Stimulated activated CD8-positive, alpha-beta memory T cell treated with anti-CD3 and anti-CD28 coated beads, Interleukin-7, amount 100 ng/mL, for 24 hours (primary cell): Measurements from ENCODE around the gene JAGN1.
"Not testable (repeated sequence)": the region's sequence is repeated elsewhere in the genome, so short reads cannot be mapped to it uniquely, and the experiment has no call there.

ENCODE experiments used
- DNase-seq: peaks from one replicate; pipeline ENCODE4 v3.0.0-alpha.2; 2020; ENCODE audit warnings: low read depth

JAGN1 gene

DNA sequence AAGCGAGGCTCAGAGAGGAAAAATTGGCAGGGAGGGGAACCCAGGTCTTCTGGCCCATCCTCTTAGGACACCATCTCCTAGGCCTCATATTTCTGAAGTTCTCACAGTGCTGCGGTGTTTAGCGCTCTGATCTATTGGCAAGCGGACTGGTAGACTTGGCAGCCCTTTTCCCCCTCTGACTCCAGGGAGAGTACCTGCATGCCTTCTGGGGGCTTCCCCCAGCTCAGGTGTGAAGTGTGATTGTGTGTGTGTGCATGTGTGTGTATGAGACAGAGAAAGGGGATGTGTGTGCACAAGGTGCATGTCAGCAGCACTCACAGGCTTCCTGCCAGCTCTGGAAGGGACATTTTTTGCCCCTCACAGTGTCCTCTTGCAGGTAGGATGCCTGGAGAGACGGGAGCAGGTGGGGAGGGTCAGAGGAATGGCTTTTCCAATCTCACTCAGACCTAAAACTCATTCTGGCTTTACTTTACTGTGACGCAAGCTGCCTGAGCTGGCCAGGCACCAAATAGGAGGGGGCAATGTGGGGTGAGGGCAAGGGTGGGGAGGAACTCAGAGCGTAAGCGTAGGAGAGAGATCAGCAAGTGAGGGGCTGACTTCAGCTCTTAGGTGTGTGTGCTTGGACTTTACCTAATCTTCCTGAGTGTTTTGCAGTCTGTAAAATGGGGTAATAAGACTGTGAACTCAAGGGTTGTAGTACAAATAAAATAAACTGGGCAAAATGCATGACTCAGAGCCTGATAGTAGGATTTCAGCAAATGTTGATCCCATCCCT is 8.2 kb downstream of the JAGN1 start:
- DNase-seq: no peak

- DNase-seq: no peak
These were observed 8.9 kb downstream of the JAGN1 start for GRCh38 chr3:9899289-9899791.

- not testable (repeated sequence) for DNase-seq
These were observed 10.6 kb downstream of the JAGN1 start for GRCh38 chr3:9900965-9901415.

DNA sequence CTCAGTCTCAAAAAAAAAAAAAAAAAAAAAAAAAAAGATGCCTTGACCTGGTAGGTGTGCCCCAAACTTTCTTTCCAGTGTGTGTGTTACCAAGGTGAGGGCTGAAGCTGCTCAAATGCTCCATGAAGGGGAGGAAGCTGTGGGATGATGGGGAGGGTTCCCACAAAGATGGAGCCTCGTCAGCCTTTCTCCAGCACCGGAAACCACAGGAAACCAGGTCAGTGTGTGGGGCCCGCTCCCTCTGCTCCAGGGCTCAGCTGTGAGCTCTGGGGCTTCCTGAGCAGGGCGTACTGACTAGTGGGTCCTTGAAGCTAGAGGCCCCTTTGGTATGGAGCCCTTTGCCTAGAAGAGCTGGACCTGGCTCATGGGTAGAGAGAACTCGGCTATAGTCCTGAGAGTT is 11.6 kb downstream of the JAGN1 start:
- DNase-seq: no peak

DNA sequence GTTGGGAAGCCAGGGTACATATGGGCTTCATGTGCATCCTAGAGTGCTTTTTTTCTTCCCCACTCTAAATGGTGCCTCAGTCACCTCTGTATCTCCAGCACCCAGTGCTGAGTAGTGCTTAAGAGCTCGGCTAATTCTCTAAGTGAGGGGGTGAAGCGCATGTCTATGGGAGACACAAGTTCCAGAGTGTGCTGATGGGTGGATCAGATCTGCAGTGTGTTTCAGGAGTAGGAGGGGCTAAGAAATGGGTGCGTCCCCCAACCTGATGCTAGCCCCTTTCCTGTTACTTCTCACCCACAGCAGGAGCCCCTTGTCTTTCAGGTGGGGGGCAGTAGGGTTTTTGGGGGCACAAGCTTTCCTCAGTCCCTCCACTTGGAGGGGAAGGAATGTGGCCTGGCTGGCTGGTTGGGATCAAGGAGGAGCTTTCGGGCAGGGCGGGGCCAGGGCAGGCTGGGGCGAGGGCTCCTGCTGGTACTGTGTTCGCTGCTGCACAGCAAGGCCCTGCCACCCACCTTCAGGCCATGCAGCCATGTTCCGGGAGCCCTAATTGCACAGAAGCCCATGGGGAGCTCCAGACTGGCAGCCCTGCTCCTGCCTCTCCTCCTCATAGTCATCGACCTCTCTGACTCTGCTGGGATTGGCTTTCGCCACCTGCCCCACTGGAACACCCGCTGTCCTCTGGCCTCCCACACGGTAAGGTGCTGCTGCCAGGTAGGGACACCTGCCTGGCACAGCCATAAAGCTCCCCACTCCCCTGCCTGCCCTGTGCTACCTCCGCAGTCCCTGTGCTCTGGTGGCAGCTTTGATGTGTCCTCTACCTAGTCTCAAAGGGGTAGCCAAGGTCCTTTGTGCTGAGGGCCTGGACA is 12.2 kb downstream of the JAGN1 start, which contains the start of gene IL17RE:
Gene IL17RE, plus strand, starts transcription at position 477 of the 866 bp plus-strand sequence. Its CDS starts 85 bp downstream, at position 562.
- no peak for DNase-seq

DNA sequence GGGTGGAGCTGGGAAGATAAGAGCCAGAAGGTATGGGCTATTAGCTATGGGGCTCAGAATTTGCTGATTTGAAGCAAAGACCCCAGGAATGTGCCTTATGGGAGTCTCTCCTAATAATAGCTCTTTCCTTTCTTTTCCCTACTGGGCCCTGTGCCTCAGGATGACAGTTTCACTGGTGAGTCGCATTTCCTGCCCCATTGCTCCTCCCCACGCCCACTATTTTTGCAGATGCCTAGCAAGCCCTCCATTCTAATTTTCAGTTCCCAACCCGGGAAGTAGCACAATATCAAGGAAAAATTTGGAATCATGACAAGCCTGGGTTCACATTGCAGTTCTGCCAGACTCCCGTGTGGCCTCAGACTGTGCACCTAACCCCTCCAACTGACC is 12.8 kb downstream of the JAGN1 start:
- no peak for DNase-seq

DNA sequence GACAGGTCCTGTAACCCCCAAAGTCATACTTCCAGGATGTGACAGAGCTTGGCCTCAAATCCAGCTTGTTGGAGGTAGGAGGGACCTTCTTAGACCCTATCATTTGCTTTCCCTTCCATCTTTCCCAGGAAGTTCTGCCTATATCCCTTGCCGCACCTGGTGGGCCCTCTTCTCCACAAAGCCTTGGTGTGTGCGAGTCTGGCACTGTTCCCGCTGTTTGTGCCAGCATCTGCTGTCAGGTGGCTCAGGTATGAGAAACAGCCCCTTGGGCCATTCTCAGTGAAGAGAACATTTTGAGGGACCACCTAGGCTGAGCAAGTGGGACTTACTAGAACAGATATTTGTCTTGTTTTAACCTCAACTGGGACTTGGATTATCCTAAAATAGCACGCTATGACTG is 13.5 kb downstream of the JAGN1 start:
- no peak for DNase-seq

GRCh38 chr3:9906480-9906879 is 16.1 kb downstream of the JAGN1 start:
- DNase-seq: no peak

- DNase-seq: no peak
These were observed 17.9 kb downstream of the JAGN1 start for GRCh38 chr3:9908286-9908685.

DNA sequence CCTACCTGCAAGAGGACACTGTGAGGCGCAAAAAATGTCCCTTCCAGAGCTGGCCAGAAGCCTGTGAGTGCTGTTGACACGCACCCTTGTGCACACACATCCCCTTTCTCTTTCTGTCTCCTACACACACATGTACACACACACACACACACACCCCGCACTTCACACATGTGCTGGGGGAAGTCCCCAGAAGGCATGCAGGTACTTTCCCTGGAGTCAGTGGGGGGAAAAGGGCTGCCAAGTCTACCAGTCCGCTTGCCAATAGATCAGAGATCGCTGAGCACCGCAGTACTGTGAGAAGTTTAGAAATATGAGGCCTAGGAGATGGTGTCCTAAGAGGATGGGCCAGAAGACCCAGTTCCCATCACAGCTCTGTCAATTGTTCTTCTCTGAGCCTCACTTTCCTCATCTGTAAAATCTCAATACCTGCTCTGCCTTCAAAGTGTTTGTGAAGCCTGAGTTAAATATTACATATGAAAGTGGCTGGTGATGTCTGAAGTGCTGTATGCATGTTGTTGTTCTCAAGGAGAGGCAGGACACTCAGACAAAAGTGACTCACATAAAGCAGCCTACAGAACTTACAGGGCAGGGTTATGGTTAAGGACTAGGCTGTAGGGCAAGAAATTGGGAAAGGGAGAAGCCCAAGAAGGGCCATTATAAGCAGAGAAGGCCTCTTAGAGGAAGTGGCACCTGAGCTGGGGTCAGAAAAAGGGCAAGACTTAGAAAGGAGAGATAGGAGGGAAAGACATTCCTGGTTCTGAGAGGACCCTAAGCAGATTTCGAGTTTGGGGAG is 19.0 kb downstream of the JAGN1 start:
- DNase-seq: no peak

DNA sequence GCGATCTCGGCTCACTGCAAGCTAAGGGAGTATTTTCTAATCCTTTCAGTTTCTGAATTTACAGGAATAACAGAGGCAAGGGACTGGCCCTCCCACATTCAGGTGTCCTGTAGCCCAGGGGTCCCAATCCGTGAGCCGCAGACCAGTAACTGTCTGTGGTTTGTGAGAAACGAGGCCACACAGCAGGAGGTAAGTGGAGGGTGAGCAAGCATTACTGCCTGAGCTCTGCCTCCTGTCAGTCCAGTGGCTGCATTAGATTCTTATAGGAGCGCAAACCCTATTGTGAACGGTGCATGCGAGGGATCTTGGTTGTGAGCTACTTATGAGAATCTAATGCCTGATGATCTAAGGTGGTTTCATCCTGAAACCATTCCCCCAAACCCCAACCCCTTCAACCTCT is 21.5 kb downstream of the JAGN1 start:
- DNase-seq: no peak

GRCh38 chr3:9912294-9912935 is 22.0 kb downstream of the JAGN1 start:
- no peak for DNase-seq

DNA sequence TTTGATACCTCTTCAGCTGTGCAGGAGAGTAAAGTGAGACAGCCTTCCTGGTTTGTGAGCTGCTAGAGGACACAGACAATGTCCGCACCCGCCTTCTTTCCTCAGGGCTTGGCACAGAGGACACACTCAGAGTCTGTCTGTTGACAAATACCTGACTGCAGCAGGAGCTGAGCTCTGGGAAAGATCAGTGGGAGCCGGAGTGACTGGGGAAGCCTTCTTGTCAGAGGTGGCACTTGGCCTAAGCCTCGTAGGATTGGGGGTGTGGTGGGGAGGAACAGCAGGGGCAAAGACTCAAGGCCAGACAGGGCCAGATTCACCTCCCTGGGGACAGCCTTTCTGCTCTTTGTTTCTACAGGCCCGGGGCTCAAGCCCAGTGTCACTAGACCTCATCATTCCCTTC is 23.2 kb downstream of the JAGN1 start:
- no peak for DNase-seq

DNA sequence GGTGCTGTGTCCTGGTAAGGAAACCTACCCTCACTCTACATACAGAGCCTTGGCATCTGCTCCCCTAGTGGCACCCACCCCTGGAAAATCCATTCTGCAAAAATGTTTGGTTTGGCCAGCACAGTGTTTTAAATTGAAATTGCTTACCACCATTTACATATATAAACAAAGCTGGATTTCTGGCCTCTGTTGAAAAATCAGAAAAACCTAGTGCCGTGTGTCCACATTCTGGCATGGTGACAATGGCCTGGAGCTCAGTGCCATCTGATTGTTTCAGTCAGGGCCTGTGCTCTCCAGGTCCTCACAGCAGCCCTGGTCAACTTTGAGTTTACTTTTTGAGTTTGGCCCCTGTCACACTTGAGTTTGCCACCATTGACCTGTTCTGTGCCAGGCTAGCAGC is 23.6 kb downstream of the JAGN1 start:
- DNase-seq: no peak

DNA sequence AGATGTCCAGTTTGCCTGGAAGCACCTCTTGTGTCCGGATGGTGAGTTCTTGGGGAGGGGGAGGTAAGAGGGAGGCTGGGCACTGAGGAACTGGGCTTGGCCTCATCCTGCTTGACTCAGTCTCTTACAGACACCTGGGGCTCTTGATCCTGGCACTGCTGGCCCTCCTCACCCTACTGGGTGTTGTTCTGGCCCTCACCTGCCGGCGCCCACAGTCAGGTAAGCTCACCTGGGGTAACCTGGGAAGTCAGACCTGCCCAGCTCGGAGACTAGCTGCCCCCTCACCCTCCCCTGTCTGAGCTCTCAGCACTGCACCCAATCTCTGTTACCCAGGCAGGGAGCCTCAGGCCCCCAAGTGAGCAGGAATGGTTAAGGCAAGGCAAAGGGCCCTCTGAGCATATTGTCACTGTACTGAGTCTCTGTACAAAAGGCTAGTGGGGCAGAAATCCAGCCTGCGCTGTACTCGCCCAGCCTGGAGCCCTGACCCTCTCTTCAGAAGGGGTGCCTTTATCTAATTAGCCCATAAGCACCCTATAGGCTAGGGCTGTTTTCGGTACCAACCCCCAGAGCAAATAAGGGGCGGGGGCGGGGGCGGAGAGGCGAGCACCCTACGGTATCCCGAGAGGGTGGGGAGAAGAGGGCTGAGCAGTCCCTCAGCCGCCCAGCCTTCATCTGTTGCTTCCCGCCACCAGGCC is 24.3 kb downstream of the JAGN1 start:
- DNase-seq: no peak

GRCh38 chr3:9915254-9916141 is 25.1 kb downstream of the JAGN1 start:
- no peak for DNase-seq

DNA sequence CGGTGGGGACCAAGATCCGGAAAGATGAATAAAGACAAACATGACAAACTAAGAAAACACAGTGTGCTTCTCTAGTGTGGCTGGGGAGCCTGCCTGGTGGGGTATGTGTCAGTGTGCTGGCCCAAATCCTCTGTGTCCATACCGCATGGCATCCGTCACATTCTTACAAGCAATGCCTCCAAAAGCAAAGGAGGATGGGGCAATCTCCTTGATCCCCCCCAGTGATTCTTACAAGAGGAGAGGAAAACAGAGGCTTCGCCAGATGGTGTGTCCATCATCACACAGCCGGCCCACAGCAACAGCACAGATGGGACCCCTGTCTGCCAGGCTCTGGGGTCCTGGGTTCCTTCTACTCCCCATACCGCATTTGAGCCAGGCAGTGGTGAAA is 25.9 kb downstream of the JAGN1 start:
- no peak for DNase-seq

DNA sequence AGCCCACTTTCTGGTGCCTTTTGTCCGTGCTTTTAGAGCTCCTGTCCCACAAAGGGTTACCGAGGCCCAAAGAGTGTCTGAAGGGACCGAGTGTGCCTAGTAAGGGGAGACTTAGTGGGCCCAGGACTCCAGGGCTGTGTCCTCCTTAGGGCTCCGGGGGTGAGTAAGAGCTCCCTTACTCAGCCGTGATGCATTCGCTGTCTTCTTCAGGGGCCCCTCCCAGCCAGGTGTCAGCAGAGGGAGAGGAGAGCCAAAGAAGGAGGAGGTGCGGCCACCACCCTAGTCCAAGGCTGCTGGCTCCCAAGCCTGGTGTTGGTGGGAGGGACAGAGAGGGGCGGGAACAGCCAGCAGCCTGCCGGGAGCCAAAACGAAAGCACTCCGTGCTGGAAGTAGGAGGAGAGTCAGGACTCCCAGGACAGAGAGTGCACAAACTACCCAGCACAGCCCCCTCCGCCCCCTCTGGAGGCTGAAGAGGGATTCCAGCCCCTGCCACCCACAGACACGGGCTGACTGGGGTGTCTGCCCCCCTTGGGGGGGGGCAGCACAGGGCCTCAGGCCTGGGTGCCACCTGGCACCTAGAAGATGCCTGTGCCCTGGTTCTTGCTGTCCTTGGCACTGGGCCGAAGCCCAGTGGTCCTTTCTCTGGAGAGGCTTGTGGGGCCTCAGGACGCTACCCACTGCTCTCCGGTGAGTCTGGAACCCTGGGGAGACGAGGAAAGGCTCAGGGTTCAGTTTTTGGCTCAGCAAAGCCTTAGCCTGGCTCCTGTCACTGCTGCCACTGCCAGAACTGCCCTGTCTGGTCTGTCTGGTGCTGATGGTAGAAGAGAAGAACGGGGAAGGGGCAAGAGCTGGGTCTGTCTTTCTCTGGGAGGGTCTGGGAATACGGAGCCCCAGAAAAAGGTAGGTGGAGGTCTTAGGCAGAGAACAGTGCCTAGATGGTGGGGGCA is 26.6 kb downstream of the JAGN1 start, which contains the start of gene IL17RC:
Gene IL17RC, plus strand, starts transcription at position 365 of the 947 bp plus-strand sequence. Its CDS starts 218 bp downstream, at position 583.
- DNase-seq: no peak

GRCh38 chr3:9917820-9918219 is 27.4 kb downstream of the JAGN1 start:
- DNase-seq: no peak
